H9 (cell line): Measurements from ENCODE around the gene FAM78A. TPM values are rescaled to one million over a fixed set of nuclear protein-coding genes. Genes with fewer than 3 reads are reported as not detected.

Experiments used
- DNase-seq: peaks from one replicate; pipeline ENCODE4 v3.0.0-alpha.2; 2017
- H2AFZ ChIP-seq: one replicate; pipeline ENCODE4 v1.6.1; 2013; ENCODE audit warnings: mild to moderate bottlenecking, low read length, control low read depth, moderate library complexity
- H2AK5ac ChIP-seq: 2 replicates; pipeline ENCODE4 v1.6.1; 2013; ENCODE audit warnings: low read length, control low read depth, mixed read lengths; ENCODE audit not compliant: insufficient read length
- H2BK120ac ChIP-seq: one replicate; pipeline ENCODE4 v1.6.1; 2013; ENCODE audit warnings: low read depth, mild to moderate bottlenecking, low read length, control low read depth, inconsistent platforms; ENCODE audit not compliant: poor library complexity, severe bottlenecking
- H2BK12ac ChIP-seq: 2 replicates; pipeline ENCODE4 v1.6.1; 2013; ENCODE audit warnings: low read length, control low read depth, mixed read lengths, low read depth; ENCODE audit not compliant: insufficient read length
- H2BK15ac ChIP-seq: 2 replicates; pipeline ENCODE4 v1.6.1; 2013; ENCODE audit warnings: low read depth, low read length, control low read depth
- H2BK20ac ChIP-seq: one replicate; pipeline ENCODE4 v1.6.1; 2013; ENCODE audit warnings: low read depth, mild to moderate bottlenecking, low read length, control low read depth, inconsistent platforms; ENCODE audit not compliant: poor library complexity, severe bottlenecking
- H2BK5ac ChIP-seq: 2 replicates; pipeline ENCODE4 v1.6.1; 2013; ENCODE audit warnings: low read length, control low read depth, mixed read lengths; ENCODE audit not compliant: insufficient read length
- H3K14ac ChIP-seq: 2 replicates; pipeline ENCODE4 v1.6.1; 2013; ENCODE audit warnings: low read length, control low read depth; ENCODE audit not compliant: insufficient read depth
- H3K18ac ChIP-seq: 2 replicates; pipeline ENCODE4 v1.6.1; 2013; ENCODE audit warnings: low read depth, mild to moderate bottlenecking, mixed read lengths, low read length, control low read depth; ENCODE audit not compliant: insufficient read length
- H3K23ac ChIP-seq: 2 replicates; pipeline ENCODE4 v1.6.1; 2013; ENCODE audit warnings: low read length, control low read depth, mixed read lengths, low read depth; ENCODE audit not compliant: insufficient read length
- H3K23me2 ChIP-seq: 2 replicates; pipeline ENCODE4 v1.6.1; 2013; ENCODE audit warnings: low read depth, mild to moderate bottlenecking, mixed read lengths, low read length, control low read depth; ENCODE audit not compliant: insufficient read length, poor library complexity, severe bottlenecking
- H3K27ac ChIP-seq: 2 replicates; pipeline ENCODE4 v1.5.1; 2013; ENCODE audit warnings: low read length, control low read depth, mixed read lengths, low read depth; ENCODE audit not compliant: insufficient read length
- H3K27me3 ChIP-seq: 2 replicates; pipeline ENCODE4 v1.6.1; 2013; ENCODE audit warnings: low read length, control low read depth, inconsistent platforms; ENCODE audit not compliant: insufficient read depth
- H3K4ac ChIP-seq: 2 replicates; pipeline ENCODE4 v1.6.1; 2013; ENCODE audit warnings: low read depth, mild to moderate bottlenecking, control low read depth, inconsistent platforms, low read length, moderate library complexity
- H3K4me1 ChIP-seq: 2 replicates; pipeline ENCODE4 v1.6.1; 2013; ENCODE audit warnings: low read length, control low read depth, inconsistent platforms; ENCODE audit not compliant: insufficient read depth
- H3K4me2 ChIP-seq: 2 replicates; pipeline ENCODE4 v1.6.1; 2013; ENCODE audit warnings: low read length, control low read depth, mixed read lengths; ENCODE audit not compliant: insufficient read length, insufficient read depth
- H3K56ac ChIP-seq: 2 replicates; pipeline ENCODE4 v1.6.1; 2013; ENCODE audit warnings: low read depth, mild to moderate bottlenecking, mixed read lengths, low read length, control low read depth; ENCODE audit not compliant: insufficient read length
- H3K79me1 ChIP-seq: 2 replicates; pipeline ENCODE4 v1.6.1; 2013; ENCODE audit warnings: low read depth, mild to moderate bottlenecking, moderate library complexity, low read length, control low read depth, inconsistent platforms; ENCODE audit not compliant: insufficient read depth, poor library complexity, severe bottlenecking
- H3K79me2 ChIP-seq: 2 replicates; pipeline ENCODE4 v1.6.1; 2013; ENCODE audit warnings: low read length, control low read depth, inconsistent platforms; ENCODE audit not compliant: insufficient read depth
- H3K9ac ChIP-seq: 2 replicates; pipeline ENCODE4 v1.6.1; 2013; ENCODE audit warnings: low read length, control low read depth, mixed read lengths; ENCODE audit not compliant: insufficient read length; ENCODE audit errors: extremely low read depth
- H3K9me3 ChIP-seq: one replicate; pipeline ENCODE4 v1.6.1; 2013; ENCODE audit warnings: low read depth, low read length, inconsistent platforms; ENCODE audit not compliant: control insufficient read depth
- H3T11ph ChIP-seq: one replicate; pipeline ENCODE4 v1.6.1; 2013; ENCODE audit warnings: mild to moderate bottlenecking, low read length, control low read depth, inconsistent platforms
- H4K20me1 ChIP-seq: one replicate; pipeline ENCODE4 v1.6.1; 2013; ENCODE audit not compliant: control insufficient read depth, insufficient read length, insufficient read depth
- H4K5ac ChIP-seq: 2 replicates; pipeline ENCODE4 v1.6.1; 2013; ENCODE audit warnings: low read depth, mild to moderate bottlenecking, mixed read lengths, low read length, control low read depth; ENCODE audit not compliant: insufficient read length
- H4K8ac ChIP-seq: replicated peaks from 2 replicates; pipeline ENCODE4 v1.6.1; 2013; ENCODE audit warnings: low read length, control low read depth, mixed read lengths, low read depth; ENCODE audit not compliant: insufficient read length
- H4K91ac ChIP-seq: 2 replicates; pipeline ENCODE4 v1.6.1; 2013; ENCODE audit warnings: low read depth, mild to moderate bottlenecking, moderate library complexity, mixed read lengths, low read length, control low read depth; ENCODE audit not compliant: insufficient read length
- H3K27ac Mint-ChIP-seq, 3 experiments: 2 replicates in 2 of 3; 3 replicates in 1 of 3; pipeline ENCODE4 v1.8.0; 2020 to 2021; ENCODE audit warnings: mixed read lengths in 3 of 3, mild to moderate bottlenecking in 1 of 3, moderate library complexity in 1 of 3
- H3K27me3 Mint-ChIP-seq: 2 replicates; pipeline ENCODE4 v1.8.0; 2021; ENCODE audit warnings: low read depth, mild to moderate bottlenecking, moderate library complexity, mixed read lengths
- H3K36me3 Mint-ChIP-seq, 3 experiments: 2 replicates in 2 of 3; 3 replicates in 1 of 3; pipeline ENCODE4 v1.8.0; 2020 to 2021; ENCODE audit warnings: low read depth in 3 of 3, mixed read lengths in 3 of 3; ENCODE audit not compliant: insufficient read depth in 1 of 3
- H3K4me1 Mint-ChIP-seq, 2 experiments: 2 replicates each; pipeline ENCODE4 v1.8.0; 2020; ENCODE audit warnings: mixed read lengths in 2 of 2
- H3K4me3 Mint-ChIP-seq, 2 experiments: 2 replicates in 1 of 2; 3 replicates in 1 of 2; pipeline ENCODE4 v1.8.0; 2020 to 2021; ENCODE audit warnings: mild to moderate bottlenecking in 2 of 2, mixed read lengths in 2 of 2, moderate library complexity in 1 of 2
- H3K9me3 Mint-ChIP-seq, 2 experiments: 2 replicates in 1 of 2; 3 replicates in 1 of 2; pipeline ENCODE4 v1.8.0; 2020; ENCODE audit warnings: mild to moderate bottlenecking in 2 of 2, mixed read lengths in 2 of 2, moderate library complexity in 1 of 2
- WGBS: extraction: QIAGEN DNeasy Blood & Tissue Kit; methylation state at CpG from one replicate; pipeline ENCODE4 v1.1.7; 2013; ENCODE audit warnings: missing lambda C conversion rate, low lambda C conversion rate, mixed read lengths; ENCODE audit not compliant: insufficient read length; ENCODE audit errors: extremely low coverage; 5-methylcytosine and 5-hydroxymethylcytosine counted together
- total RNA-seq: library from RNA; stranded (reverse); gene quantifications from 2 replicates; pipeline ENCODE4 v1.2.1, GENCODE V29; 2021
- TF ChIP-seq, protein P1 (sequence below): fragments of 200-600 bp; sonication (generic); conservative IDR thresholded peaks from 3 replicates; pipeline ENCODE4 v1.8.0; 2021; ENCODE audit warnings: antibody characterized with exemption, mild to moderate bottlenecking

FAM78A gene
- total RNA-seq, 1 experiment from 2014 or later: 1.9 TPM

DNA sequence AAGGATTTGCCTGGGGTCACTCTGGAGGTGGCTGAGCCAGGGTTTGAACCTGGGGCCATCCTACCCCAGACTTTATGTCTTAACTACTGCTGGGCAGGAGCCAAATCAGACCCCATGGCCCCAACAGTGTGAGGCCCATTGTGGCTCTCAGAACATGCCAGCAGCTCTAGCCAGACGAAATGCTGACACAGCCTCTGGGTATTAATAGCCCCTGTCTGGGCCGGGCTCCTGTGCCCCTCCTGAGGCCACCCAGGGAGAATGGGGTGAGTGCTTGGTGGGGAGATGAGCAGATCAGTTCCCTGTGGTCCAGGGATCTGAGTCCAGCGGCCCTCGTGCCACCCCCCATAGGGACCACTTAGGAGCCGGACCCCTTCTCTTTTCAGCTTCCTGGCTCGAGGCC is 11.0 kb upstream of the FAM78A start:
- no peak overlapping the region for H2AFZ ChIP-seq

More for the DNA sequence above, 11.0 kb upstream of the FAM78A start:
- H3K4me1 Mint-ChIP-seq: peaks cover 16 to 22% of the 10 kb centered on the region in 2 experiments
- no peak overlapping the region for H2BK20ac ChIP-seq
- no peaks in the 10 kb centered on the region; a peak in 2 of 5 replicates for H3K9me3 Mint-ChIP-seq
- H3K27ac ChIP-seq: no peak overlapping the region
- no peak for DNase-seq
- H3K27me3 ChIP-seq: peaks cover under 1% of the 10 kb centered on the region; the same call in 1 of the 2 replicates
- TF ChIP-seq, protein P1, sequence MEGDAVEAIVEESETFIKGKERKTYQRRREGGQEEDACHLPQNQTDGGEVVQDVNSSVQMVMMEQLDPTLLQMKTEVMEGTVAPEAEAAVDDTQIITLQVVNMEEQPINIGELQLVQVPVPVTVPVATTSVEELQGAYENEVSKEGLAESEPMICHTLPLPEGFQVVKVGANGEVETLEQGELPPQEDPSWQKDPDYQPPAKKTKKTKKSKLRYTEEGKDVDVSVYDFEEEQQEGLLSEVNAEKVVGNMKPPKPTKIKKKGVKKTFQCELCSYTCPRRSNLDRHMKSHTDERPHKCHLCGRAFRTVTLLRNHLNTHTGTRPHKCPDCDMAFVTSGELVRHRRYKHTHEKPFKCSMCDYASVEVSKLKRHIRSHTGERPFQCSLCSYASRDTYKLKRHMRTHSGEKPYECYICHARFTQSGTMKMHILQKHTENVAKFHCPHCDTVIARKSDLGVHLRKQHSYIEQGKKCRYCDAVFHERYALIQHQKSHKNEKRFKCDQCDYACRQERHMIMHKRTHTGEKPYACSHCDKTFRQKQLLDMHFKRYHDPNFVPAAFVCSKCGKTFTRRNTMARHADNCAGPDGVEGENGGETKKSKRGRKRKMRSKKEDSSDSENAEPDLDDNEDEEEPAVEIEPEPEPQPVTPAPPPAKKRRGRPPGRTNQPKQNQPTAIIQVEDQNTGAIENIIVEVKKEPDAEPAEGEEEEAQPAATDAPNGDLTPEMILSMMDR: no peak
- no peaks in the 10 kb centered on the region for H3K79me1 ChIP-seq
- peaks cover 25% of the 10 kb centered on the region for H3K27me3 Mint-ChIP-seq
- no peak overlapping the region for H3K27ac Mint-ChIP-seq
- H3K79me2 ChIP-seq: no peaks in the 10 kb centered on the region
- no peak overlapping the region for H4K8ac ChIP-seq
- H4K20me1 ChIP-seq: peaks cover 2% of the 10 kb centered on the region
- H3K4ac ChIP-seq: no peak overlapping the region
- H3K4me3 Mint-ChIP-seq: no peak overlapping the region
- no peak overlapping the region for H3K4me2 ChIP-seq
- H3K9ac ChIP-seq: no peak overlapping the region
- WGBS: no CpG with 5 or more reads among the region's 6 CpGs
- peaks cover 0 to 2% (median 0%) of the 10 kb centered on the region in 3 experiments; a peak in 2 of 7 replicates for H3K36me3 Mint-ChIP-seq
- no peak overlapping the region for H3K56ac ChIP-seq
- no peak overlapping the region for H4K5ac ChIP-seq
- H3K18ac ChIP-seq: no peak overlapping the region
- H3K9me3 ChIP-seq: no peaks in the 10 kb centered on the region
- no peak overlapping the region for H2AK5ac ChIP-seq
- H4K91ac ChIP-seq: no peak overlapping the region
- H3K4me1 ChIP-seq: no peaks in the 10 kb centered on the region; the same call in 1 of the 2 replicates
- H3T11ph ChIP-seq: no peak overlapping the region
- no peak overlapping the region for H2BK120ac ChIP-seq
- H3K23ac ChIP-seq: no peak overlapping the region
- no peak overlapping the region for H2BK12ac ChIP-seq
- no peak overlapping the region for H3K14ac ChIP-seq
- H2BK15ac ChIP-seq: no peak overlapping the region
- H3K23me2 ChIP-seq: peaks cover 3% of the 10 kb centered on the region
- H2BK5ac ChIP-seq: no peak overlapping the region
